SK-N-SH (cell line): ENCODE results near the gene NID1. TPM values are rescaled to one million over a fixed set of nuclear protein-coding genes. Genes with fewer than 3 reads are reported as not detected.

Experiments
- CTCF ChIA-PET: fragments of 300-600, 350-600 bp; formaldehyde crosslinking; extraction: SDS; loops from one replicate; lab custom pipeline; 2021; lab: Yijun Ruan, JAX
- POLR2A ChIA-PET: fragments of 350-600 bp; sonication (Branson Sonifier 250); formaldehyde crosslinking; extraction: SDS; loops from one replicate; lab custom pipeline; 2020; ENCODE audit warnings: antibody characterized with exemption, inconsistent platforms; lab: Yijun Ruan, JAX
- DNase-seq: peaks from one replicate; pipeline ENCODE4 v3.0.0; 2012
- H2AFZ ChIP-seq: fragments of 200-600 bp; sonication (generic); 2 replicates; pipeline ENCODE4 v1.8.1; 2016; ENCODE audit warnings: antibody characterized with exemption, mild to moderate bottlenecking, low read depth
- H3F3A ChIP-seq: fragments of 200-600 bp; sonication (generic); replicated peaks from 2 replicates; pipeline ENCODE3; 2016; ENCODE audit warnings: antibody characterized with exemption, mild to moderate bottlenecking; ENCODE audit not compliant: insufficient read depth
- H3K27ac ChIP-seq, 2 experiments: fragments of 200-500 bp in 1 of 2; fragments of 200-600 bp in 1 of 2; sonication (Bioruptor generic) in 1 of 2; sonication (generic), shearing (Covaris generic) in 1 of 2; 2 replicates each; pipeline versions ENCODE4 v1.5.1 to v1.6.1; 2014 to 2016; ENCODE audit warnings: low read depth in 2 of 2, inconsistent platforms in 1 of 2, low read length in 1 of 2, mild to moderate bottlenecking in 1 of 2, mixed read lengths in 1 of 2
- H3K27me3 ChIP-seq: fragments of 200-600 bp; sonication (generic), shearing (Covaris generic); 2 replicates; pipeline ENCODE4 v1.6.1; 2016; ENCODE audit warnings: mixed run types; ENCODE audit not compliant: insufficient read depth
- H3K36me3 ChIP-seq, 2 experiments: fragments of 200-500 bp in 1 of 2; fragments of 200-600 bp in 1 of 2; sonication (Bioruptor generic) in 1 of 2; sonication (generic) in 1 of 2; replicated peaks in 1 of 2; 2 replicates each; pipeline versions ENCODE3 to v1.5.1; 2014 to 2016; ENCODE audit warnings: low read length in 1 of 2, mild to moderate bottlenecking in 1 of 2; ENCODE audit not compliant: insufficient read depth in 2 of 2, control insufficient read depth in 1 of 2
- H3K4me1 ChIP-seq, 2 experiments: fragments of 200-500 bp in 1 of 2; fragments of 200-600 bp in 1 of 2; sonication (Bioruptor generic) in 1 of 2; sonication (generic), shearing (Covaris generic) in 1 of 2; 2 replicates each; pipeline versions ENCODE4 v1.5.1 to v1.6.1; 2014 to 2016; ENCODE audit warnings: low read depth in 1 of 2, low read length in 1 of 2, mixed run types in 1 of 2; ENCODE audit not compliant: insufficient read depth in 2 of 2, control insufficient read depth in 1 of 2
- H3K4me2 ChIP-seq: fragments of 200-600 bp; sonication (generic), shearing (Covaris generic); 2 replicates; pipeline ENCODE4 v1.6.1; 2017; ENCODE audit warnings: mixed run types
- H3K4me3 ChIP-seq, 2 experiments: fragments of 200-500 bp in 1 of 2; fragments of 200-600 bp in 1 of 2; sonication (Bioruptor generic) in 1 of 2; sonication (generic), shearing (Covaris generic) in 1 of 2; 2 replicates each; pipeline versions ENCODE4 v1.5.1 to v1.8.1; 2014 to 2016; ENCODE audit warnings: low read depth in 2 of 2, inconsistent platforms in 1 of 2, low read length in 1 of 2, mild to moderate bottlenecking in 1 of 2, mixed read lengths in 1 of 2, moderate library complexity in 1 of 2
- H3K79me2 ChIP-seq: fragments of 200-600 bp; sonication (generic); 2 replicates; pipeline ENCODE4 v1.8.1; 2017; ENCODE audit warnings: mild to moderate bottlenecking; ENCODE audit not compliant: insufficient read depth
- H3K9ac ChIP-seq: fragments of 200-600 bp; sonication (generic); 2 replicates; pipeline ENCODE4 v1.6.1; 2017; ENCODE audit warnings: mixed run types
- H3K9me2 ChIP-seq: fragments of 200-600 bp; sonication (generic); 2 replicates; pipeline ENCODE4 v1.6.1; 2017; ENCODE audit warnings: mixed run types
- H3K9me3 ChIP-seq: fragments of 200-600 bp; sonication (generic); 2 replicates; pipeline ENCODE4 v1.6.1; 2017; ENCODE audit warnings: mixed run types, mild to moderate bottlenecking, moderate library complexity
- H4K20me1 ChIP-seq: fragments of 200-600 bp; sonication (generic); 2 replicates; pipeline ENCODE4 v1.6.1; 2017; ENCODE audit warnings: mild to moderate bottlenecking, mixed run types; ENCODE audit not compliant: insufficient read depth
- ELF1 ChIP-seq: IDR thresholded peaks from 2 replicates; pipeline ENCODE4 v1.4.0; 2012
- EZH2phosphoT487 ChIP-seq: fragments of 200-600 bp; sonication (generic); IDR thresholded peaks from 2 replicates; pipeline ENCODE4 v1.6.1; 2017; ENCODE audit warnings: low read depth, mixed run types, mild to moderate bottlenecking, antibody characterized with exemption, moderate library complexity, borderline replicate concordance
- FOSL2 ChIP-seq: IDR thresholded peaks from 2 replicates; pipeline ENCODE4 v1.4.0; 2012; ENCODE audit warnings: low read depth, mild to moderate bottlenecking, moderate library complexity, borderline replicate concordance
- GABPA ChIP-seq: IDR thresholded peaks from 2 replicates; pipeline ENCODE4 v1.4.0; 2012; ENCODE audit warnings: low read depth, mild to moderate bottlenecking
- GATA2 ChIP-seq: sonication (generic); formaldehyde crosslinking; IDR thresholded peaks from 2 replicates; pipeline ENCODE4 v1.5.0; 2020; ENCODE audit warnings: mild to moderate bottlenecking, missing genetic modification reagents
- MXI1 ChIP-seq: IDR thresholded peaks from 2 replicates; pipeline ENCODE4 v1.6.1; 2012; ENCODE audit warnings: mild to moderate bottlenecking, low read depth, low read length, improper control_type of control experiment
- NFIC ChIP-seq: IDR thresholded peaks from 2 replicates; pipeline ENCODE4 v1.4.0; 2012; ENCODE audit warnings: borderline replicate concordance
- NRF1 ChIP-seq: IDR thresholded peaks from 2 replicates; pipeline ENCODE4 v1.6.1; 2012; ENCODE audit warnings: low read depth, mild to moderate bottlenecking, low read length
- POLR2AphosphoS5 ChIP-seq: IDR thresholded peaks from 2 replicates; pipeline ENCODE4 v1.6.1; 2012; ENCODE audit warnings: low read depth, low read length
- RAD21 ChIP-seq: IDR thresholded peaks from 2 replicates; pipeline ENCODE4 v1.6.1; 2012; ENCODE audit warnings: mild to moderate bottlenecking, low read length
- RCOR1 ChIP-seq: fragments of 150-350 bp; IDR thresholded peaks from 2 replicates; pipeline ENCODE4 v1.6.1; 2017; ENCODE audit warnings: antibody characterized with exemption, low read length
- RFX5 ChIP-seq: IDR thresholded peaks from 2 replicates; pipeline ENCODE4 v1.6.1; 2012; ENCODE audit warnings: mild to moderate bottlenecking, improper control_type of control experiment, low read length
- SMC3 ChIP-seq: IDR thresholded peaks from 2 replicates; pipeline ENCODE4 v1.6.1; 2012; ENCODE audit warnings: low read depth, low read length, improper control_type of control experiment
- TCF12 ChIP-seq: IDR thresholded peaks from 2 replicates; pipeline ENCODE4 v1.4.0; 2012
- YY1 ChIP-seq: IDR thresholded peaks from 2 replicates; pipeline ENCODE4 v1.4.0; 2012; ENCODE audit warnings: low read depth, mild to moderate bottlenecking
- WGBS: methylation state at CpG from one replicate; pipeline ENCODE4 v1.1.6; 2017; ENCODE audit warnings: low lambda C conversion rate; 5-methylcytosine and 5-hydroxymethylcytosine counted together
- polyA plus RNA-seq, 3 experiments: library from polyadenylated mRNA; depleted of rRNA; stranded (reverse); fragments of >200 nt; gene quantifications; 2 replicates each; pipeline ENCODE4 v1.2.3, GENCODE V29; 2012
- TF ChIP-seq, protein P1 (sequence below): IDR thresholded peaks from 2 replicates; pipeline ENCODE4 v1.4.0; 2012; ENCODE audit warnings: low read depth, borderline replicate concordance
- TF ChIP-seq, protein P2 (sequence below): IDR thresholded peaks from 2 replicates; pipeline ENCODE4; 2012
- TF ChIP-seq, protein P3 (sequence below): IDR thresholded peaks from 2 replicates; pipeline ENCODE4 v1.4.0; 2012; ENCODE audit warnings: low read depth
- TF ChIP-seq, protein P4 (sequence below): IDR thresholded peaks from 2 replicates; pipeline ENCODE4 v1.4.0; 2012; ENCODE audit warnings: low read depth, borderline replicate concordance
- TF ChIP-seq, protein P5 (sequence below): fragments of 150-350 bp; IDR thresholded peaks from 2 replicates; pipeline ENCODE4 v1.6.1; 2017; ENCODE audit warnings: antibody characterized with exemption, low read length, low read depth, borderline replicate concordance

The NID1 gene
- polyA plus RNA-seq, 1 of the 3 experiments (the other 2 are of a cell fraction): 74.3 TPM

DNA sequence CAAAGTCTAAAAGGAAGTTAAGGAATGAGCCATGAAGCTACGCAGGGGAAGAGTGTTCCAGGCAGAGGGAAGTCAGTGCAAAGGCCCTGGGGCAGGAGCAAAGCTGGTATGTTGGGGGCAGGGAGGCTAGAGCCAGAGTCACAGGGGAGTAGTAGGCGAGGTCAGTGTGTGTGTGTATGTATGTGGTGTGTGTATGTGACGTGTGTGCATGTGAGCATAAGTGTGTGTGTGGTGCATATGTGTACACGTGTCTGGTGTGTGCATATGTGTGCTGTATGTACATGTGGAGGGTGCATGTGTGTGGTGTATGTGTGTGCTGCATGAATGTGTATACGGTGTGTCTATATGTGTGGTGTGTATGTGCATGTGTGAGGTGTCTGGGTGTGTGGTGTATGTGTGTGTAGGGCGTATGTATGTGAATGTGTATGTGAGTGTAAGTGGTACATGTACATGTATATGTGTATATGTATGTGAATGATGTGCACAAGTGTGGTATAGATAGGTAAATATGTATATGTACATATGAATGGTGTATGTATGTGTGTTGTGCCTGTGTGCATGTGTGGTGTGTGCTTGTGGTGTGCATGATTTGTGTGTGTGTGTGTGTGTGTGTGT, 20.8 kb upstream of the NID1 start:
- H3K27ac ChIP-seq: no peak overlapping the region
- 69% methylated on average over 6 of the region's 6 CpGs for WGBS
- POLR2A ChIA-PET: no interaction called here

DNA sequence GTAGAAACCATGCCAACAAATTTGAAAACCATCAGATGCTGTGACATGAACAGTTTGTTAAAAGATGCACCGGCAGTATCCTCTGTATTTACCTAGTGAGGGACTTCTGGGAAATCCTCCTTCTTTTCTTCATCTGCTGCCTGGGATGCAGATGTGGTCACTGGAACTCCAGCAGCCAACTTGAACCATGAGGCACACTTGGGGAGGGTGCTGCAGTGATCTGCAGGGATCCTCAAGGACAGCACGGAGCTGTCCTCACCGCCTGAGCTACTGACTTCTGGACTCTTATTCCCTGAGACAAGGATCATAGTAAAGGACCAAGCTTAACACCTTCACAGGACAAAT, 19.5 kb upstream of the NID1 start:
- 73% methylated on average over 3 of the region's 3 CpGs for WGBS
- Histone ChIP-seq H3K9ac (no peak overlapping the region), H2AFZ (no peak overlapping the region), H3K36me3 (no peaks in the 10 kb centered on the region), H3K4me3 (no peak overlapping the region), H4K20me1 (no peaks in the 10 kb centered on the region), H3F3A (peaks cover 7% of the 10 kb centered on the region), H3K9me3 (no peaks in the 10 kb centered on the region), H3K4me2 (0 out of 2 replicates have a peak overlapping the region, but pooled peaks have one; percentile 49), H3K79me2 (no peaks in the 10 kb centered on the region), H3K27ac (no peak overlapping the region), H3K9me2 (no peaks in the 10 kb centered on the region), H3K4me1 (peaks cover 4 to 8% of the 10 kb centered on the region in 2 experiments; a peak in 1 of 4 replicates), H3K27me3 (no peaks in the 10 kb centered on the region)
- DNase-seq: no peak
- ChIA-PET CTCF (interaction anchor here (0.6 kb wide), 1 partner anchor 10 kb away, joined by 3 read pairs; no protein-coding TSS in a partner anchor), POLR2A (no interaction called here)
- TF ChIP-seq RAD21 (no peak), NRF1 (no peak), YY1 (no peak), MXI1 (no peak), EZH2phosphoT487 (no peak), NFIC (no peak), SMC3 (no peak), ELF1 (no peak), GABPA (no peak), POLR2AphosphoS5 (no peak)
- TF ChIP-seq, protein P1, sequence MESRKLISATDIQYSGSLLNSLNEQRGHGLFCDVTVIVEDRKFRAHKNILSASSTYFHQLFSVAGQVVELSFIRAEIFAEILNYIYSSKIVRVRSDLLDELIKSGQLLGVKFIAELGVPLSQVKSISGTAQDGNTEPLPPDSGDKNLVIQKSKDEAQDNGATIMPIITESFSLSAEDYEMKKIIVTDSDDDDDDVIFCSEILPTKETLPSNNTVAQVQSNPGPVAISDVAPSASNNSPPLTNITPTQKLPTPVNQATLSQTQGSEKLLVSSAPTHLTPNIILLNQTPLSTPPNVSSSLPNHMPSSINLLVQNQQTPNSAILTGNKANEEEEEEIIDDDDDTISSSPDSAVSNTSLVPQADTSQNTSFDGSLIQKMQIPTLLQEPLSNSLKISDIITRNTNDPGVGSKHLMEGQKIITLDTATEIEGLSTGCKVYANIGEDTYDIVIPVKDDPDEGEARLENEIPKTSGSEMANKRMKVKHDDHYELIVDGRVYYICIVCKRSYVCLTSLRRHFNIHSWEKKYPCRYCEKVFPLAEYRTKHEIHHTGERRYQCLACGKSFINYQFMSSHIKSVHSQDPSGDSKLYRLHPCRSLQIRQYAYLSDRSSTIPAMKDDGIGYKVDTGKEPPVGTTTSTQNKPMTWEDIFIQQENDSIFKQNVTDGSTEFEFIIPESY: no peak
- TF ChIP-seq, protein P2, sequence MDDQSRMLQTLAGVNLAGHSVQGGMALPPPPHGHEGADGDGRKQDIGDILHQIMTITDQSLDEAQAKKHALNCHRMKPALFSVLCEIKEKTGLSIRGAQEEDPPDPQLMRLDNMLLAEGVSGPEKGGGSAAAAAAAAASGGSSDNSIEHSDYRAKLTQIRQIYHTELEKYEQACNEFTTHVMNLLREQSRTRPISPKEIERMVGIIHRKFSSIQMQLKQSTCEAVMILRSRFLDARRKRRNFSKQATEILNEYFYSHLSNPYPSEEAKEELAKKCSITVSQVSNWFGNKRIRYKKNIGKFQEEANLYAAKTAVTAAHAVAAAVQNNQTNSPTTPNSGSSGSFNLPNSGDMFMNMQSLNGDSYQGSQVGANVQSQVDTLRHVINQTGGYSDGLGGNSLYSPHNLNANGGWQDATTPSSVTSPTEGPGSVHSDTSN: no peak

More for the DNA sequence above, 20.8 kb upstream of the NID1 start:
- no peaks in the 10 kb centered on the region for H3K27me3 ChIP-seq
- no peak for DNase-seq
- CTCF ChIA-PET: no interaction called here
- TF ChIP-seq, protein P3, sequence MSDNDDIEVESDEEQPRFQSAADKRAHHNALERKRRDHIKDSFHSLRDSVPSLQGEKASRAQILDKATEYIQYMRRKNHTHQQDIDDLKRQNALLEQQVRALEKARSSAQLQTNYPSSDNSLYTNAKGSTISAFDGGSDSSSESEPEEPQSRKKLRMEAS: no peak
- TF ChIP-seq EZH2phosphoT487 (no peak), FOSL2 (no peak), POLR2AphosphoS5 (no peak), RCOR1 (no peak), TCF12 (no peak), RFX5 (no peak), NFIC (no peak), GATA2 (no peak), SMC3 (no peak)
- TF ChIP-seq, protein P2: no peak
- TF ChIP-seq, protein P4, sequence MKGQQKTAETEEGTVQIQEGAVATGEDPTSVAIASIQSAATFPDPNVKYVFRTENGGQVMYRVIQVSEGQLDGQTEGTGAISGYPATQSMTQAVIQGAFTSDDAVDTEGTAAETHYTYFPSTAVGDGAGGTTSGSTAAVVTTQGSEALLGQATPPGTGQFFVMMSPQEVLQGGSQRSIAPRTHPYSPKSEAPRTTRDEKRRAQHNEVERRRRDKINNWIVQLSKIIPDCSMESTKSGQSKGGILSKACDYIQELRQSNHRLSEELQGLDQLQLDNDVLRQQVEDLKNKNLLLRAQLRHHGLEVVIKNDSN: no peak
- TF ChIP-seq, protein P5, sequence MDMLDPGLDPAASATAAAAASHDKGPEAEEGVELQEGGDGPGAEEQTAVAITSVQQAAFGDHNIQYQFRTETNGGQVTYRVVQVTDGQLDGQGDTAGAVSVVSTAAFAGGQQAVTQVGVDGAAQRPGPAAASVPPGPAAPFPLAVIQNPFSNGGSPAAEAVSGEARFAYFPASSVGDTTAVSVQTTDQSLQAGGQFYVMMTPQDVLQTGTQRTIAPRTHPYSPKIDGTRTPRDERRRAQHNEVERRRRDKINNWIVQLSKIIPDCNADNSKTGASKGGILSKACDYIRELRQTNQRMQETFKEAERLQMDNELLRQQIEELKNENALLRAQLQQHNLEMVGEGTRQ: no peak
- TF ChIP-seq, all 33 proteins: peak for 0
- H3K79me2 ChIP-seq: no peaks in the 10 kb centered on the region
- H4K20me1 ChIP-seq: no peaks in the 10 kb centered on the region
- peaks cover 7% of the 10 kb centered on the region for H3F3A ChIP-seq
- H3K9me2 ChIP-seq: no peaks in the 10 kb centered on the region
- H3K9ac ChIP-seq: no peak overlapping the region
- no peaks in the 10 kb centered on the region for H3K9me3 ChIP-seq
- H3K4me1 ChIP-seq: peaks cover 4 to 8% of the 10 kb centered on the region in 2 experiments; a peak in 1 of 4 replicates
- no peak overlapping the region for H3K4me2 ChIP-seq
- H3K4me3 ChIP-seq: no peak overlapping the region
- H2AFZ ChIP-seq: no peak overlapping the region
- no peaks in the 10 kb centered on the region for H3K36me3 ChIP-seq
